Spleen (tissue), 7 donors: ENCODE data around the gene DAB1.

Source experiments
- CTCF ChIP-seq, 11 experiments: fragments of 200-600 bp in 7 of 11; fragments of 450-650 bp in 4 of 11; sonication (generic) in 4 of 11; IDR thresholded peaks in 8 of 11; conservative IDR thresholded peaks in 3 of 11; 1 replicate in 7 of 11; 2 replicates in 4 of 11; pipeline versions ENCODE4 v1.4.0 to v1.8.0; 2016 to 2021; ENCODE audit warnings: antibody characterized with exemption in 11 of 11, inconsistent platforms in 4 of 11, mild to moderate bottlenecking in 1 of 11
- POLR2A ChIP-seq, 3 donors: fragments of 450-650 bp; IDR thresholded peaks; one replicate each; pipeline ENCODE4 v1.5.1; 2017; ENCODE audit warnings: antibody characterized with exemption in 3 of 3, mild to moderate bottlenecking in 1 of 3
- POLR2AphosphoS5 ChIP-seq, 3 donors: sonication (generic); formaldehyde crosslinking; IDR thresholded peaks; one replicate each; pipeline ENCODE4 v1.5.1; 2017; ENCODE audit warnings: antibody characterized with exemption in 3 of 3
- donor health status: DM: no; HTN: no; CAD: no; lungs with moderate emphysema.
- donor health status: DM: no; HTN: no; CAD: no.
- donor health status: DM: no; HTN: no; CAD: no.

DNA sequence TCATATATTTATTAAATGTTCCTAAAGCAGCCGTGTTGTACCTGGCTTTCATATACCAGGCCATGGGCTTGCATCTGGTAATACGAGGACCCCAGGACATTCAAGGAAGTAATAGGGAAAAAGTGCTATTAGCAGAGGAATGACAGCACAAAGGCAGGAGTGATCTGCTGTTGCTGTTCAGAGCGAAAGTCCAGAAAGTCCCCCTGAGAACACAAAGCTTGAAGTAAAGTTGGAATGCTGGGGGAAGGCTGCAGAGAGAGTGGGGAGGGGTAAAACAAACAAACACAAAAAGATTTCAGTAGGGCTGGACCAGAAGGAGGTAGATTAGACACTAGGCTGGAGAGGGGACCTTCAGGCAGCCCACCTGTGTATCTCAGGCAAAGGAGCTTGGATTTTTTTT lies 363.4 kb downstream of the DAB1 start:
- TF ChIP-seq CTCF (IDR thresholded peaks at IDR 0.05 in 8 of 11, conservative IDR thresholded peaks at IDR 0.05 in 3 of 11) (no peak), POLR2AphosphoS5 (IDR thresholded peaks at IDR 0.05) (no peak), POLR2A (IDR thresholded peaks at IDR 0.05) (no peak)
